Muscle of leg (tissue), 11 donors: ENCODE results near the gene TMEM231. TPM values are rescaled to one million over a fixed set of nuclear protein-coding genes. Genes with fewer than 3 reads are reported as not detected.

ENCODE experiments used
- DNase-seq: peaks from one replicate; pipeline ENCODE4 v3.0.0; 2013
- H3K27ac ChIP-seq: one replicate; pipeline ENCODE4 v1.5.1; 2013; ENCODE audit warnings: mild to moderate bottlenecking, low read length, control low read depth
- H3K27me3 ChIP-seq: one replicate; pipeline ENCODE4 v1.6.1; 2013; ENCODE audit warnings: low read length; ENCODE audit not compliant: control insufficient read depth, insufficient read depth
- H3K36me3 ChIP-seq: one replicate; pipeline ENCODE4 v1.6.1; 2013; ENCODE audit warnings: low read length; ENCODE audit not compliant: control insufficient read depth, insufficient read depth
- H3K4me1 ChIP-seq: one replicate; pipeline ENCODE4 v1.6.1; 2013; ENCODE audit warnings: low read length; ENCODE audit not compliant: control insufficient read depth, insufficient read depth
- H3K4me3 ChIP-seq: one replicate; pipeline ENCODE4 v1.5.1; 2013; ENCODE audit warnings: low read length, control low read depth
- H3K9me3 ChIP-seq: replicated peaks from 2 replicates; pipeline ENCODE4 v1.6.1; 2013; ENCODE audit warnings: low read depth, low read length; ENCODE audit not compliant: control insufficient read depth
- WGBS: methylation state at CpG from one replicate; pipeline ENCODE4 v1.1.5; 2013; ENCODE audit warnings: missing lambda C conversion rate; ENCODE audit not compliant: insufficient coverage; 5-methylcytosine and 5-hydroxymethylcytosine counted together
- polyA plus RNA-seq, 8 donors: library from polyadenylated mRNA; unstranded; fragments of 120-200 nt; gene quantifications; one replicate each; pipeline versions ENCODE4 v1.2.1 to v1.2.3, GENCODE V29; 2013; ENCODE audit warnings: inconsistent platforms in 1 of 8, low replicate concordance in 1 of 8; ENCODE audit not compliant: insufficient read length in 8 of 8, insufficient read depth in 1 of 8
- total RNA-seq: library from RNA; stranded (reverse); fragments of 120-200 nt; gene quantifications from one replicate; pipeline ENCODE4 v1.2.4, GENCODE V29; 2013

TMEM231 gene
- total and polyA plus RNA-seq, 9 donors: 6.2 to 9.1 (median 8.0) TPM

GRCh38 chr16:75570396-75571065 lies 14.5 kb upstream of the TMEM231 start:
- Histone ChIP-seq H3K4me3 (no peak overlapping the region), H3K27me3 (no peaks in the 10 kb centered on the region), H3K9me3 (no peaks in the 10 kb centered on the region), H3K36me3 (peaks cover 76% of the 10 kb centered on the region), H3K4me1 (peaks cover 15% of the 10 kb centered on the region), H3K27ac (no peak overlapping the region)
- 58% methylated on average over 3 of the region's 5 CpGs for WGBS
- DNase-seq: peak; percentile 36

DNA sequence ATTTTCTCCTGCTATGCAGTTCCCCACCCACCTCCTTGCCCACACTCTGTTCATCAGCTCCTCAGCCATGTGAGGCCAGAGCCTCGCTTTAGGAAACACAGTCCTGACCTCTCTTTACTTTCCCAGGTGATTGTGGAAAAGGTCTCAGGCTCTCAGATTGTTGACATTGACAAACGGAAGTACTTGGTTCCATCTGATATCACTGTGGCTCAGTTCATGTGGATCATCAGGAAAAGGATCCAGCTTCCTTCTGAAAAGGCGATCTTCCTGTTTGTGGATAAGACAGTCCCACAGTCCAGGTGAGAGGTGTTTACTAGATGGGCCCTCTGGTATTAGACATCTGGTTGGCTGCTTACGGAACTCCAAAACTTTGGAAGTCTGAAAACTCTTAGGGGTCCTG lies 11.9 kb upstream of the TMEM231 start:
- Histone ChIP-seq H3K4me3 (no peak overlapping the region), H3K4me1 (peaks cover 20% of the 10 kb centered on the region), H3K36me3 (peaks cover 53% of the 10 kb centered on the region), H3K9me3 (no peaks in the 10 kb centered on the region), H3K27ac (no peak overlapping the region), H3K27me3 (no peaks in the 10 kb centered on the region)
- DNase-seq: no peak
- WGBS: 89% methylated on average over 4 of the region's 4 CpGs

- no peaks in the 10 kb centered on the region for H3K9me3 ChIP-seq
- whole genome bisulfite sequencing: 2% methylated on average over 28 of the region's 32 CpGs
- H3K36me3 ChIP-seq: peaks cover 42% of the 10 kb centered on the region
- H3K27ac ChIP-seq: peak overlapping the region; percentile 17
- H3K27me3 ChIP-seq: no peaks in the 10 kb centered on the region
- peak; percentile 28 for DNase-seq
- H3K4me3 ChIP-seq: peak overlapping the region; percentile 95
- H3K4me1 ChIP-seq: peaks cover 20% of the 10 kb centered on the region
Measured at GRCh38 chr16:75566758-75567255, 10.8 kb upstream of the TMEM231 start.

DNA sequence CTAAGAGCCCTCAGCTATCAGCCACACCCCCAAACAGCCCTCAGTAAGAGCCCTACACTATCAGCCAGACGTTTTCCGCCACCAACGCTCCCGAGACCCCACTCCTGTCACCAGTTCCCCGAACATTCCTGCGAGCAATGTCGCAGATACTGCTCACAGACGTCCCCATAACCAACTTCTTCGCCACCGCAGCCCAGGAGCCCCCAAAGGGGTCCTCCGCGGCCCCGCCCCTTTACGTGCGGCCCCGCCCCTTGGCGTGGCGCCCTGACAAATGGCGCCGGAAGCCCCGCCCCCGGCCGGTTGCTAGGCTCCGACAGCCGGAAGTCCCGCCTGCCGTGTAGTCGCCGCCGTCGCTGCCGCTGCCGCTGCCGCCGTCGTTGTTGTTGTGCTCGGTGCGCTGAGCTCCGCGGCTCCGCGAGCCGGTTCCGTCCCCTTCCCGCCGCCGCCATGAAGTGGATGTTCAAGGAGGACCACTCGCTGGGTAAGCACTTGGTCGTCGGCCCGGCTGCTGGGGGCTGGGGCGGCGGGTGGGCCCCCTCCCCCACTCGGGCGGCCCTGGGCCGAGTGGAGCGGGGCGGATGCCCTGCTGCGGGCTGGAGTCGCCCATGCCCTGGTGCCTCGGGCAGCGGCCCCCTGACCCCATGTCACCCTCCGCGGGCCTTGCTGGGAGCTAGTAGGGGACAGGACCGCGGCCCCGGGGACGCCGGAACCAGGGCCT lies 10.1 kb upstream of the TMEM231 start, which contains the start of gene GABARAPL2:
TSS of gene GABARAPL2 (plus strand) at position 340 of the 718 bp plus-strand sequence. CDS start at position 448, 108 bp downstream.
- peaks cover 20% of the 10 kb centered on the region for H3K4me1 ChIP-seq
- H3K27ac ChIP-seq: peak within 1 kb of the TSS; percentile 74
- H3K36me3 ChIP-seq: peaks cover 37% of the 10 kb centered on the region
- peak; percentile 89 for DNase-seq
- H3K9me3 ChIP-seq: no peaks in the 10 kb centered on the region
- peak within 1 kb of the TSS; percentile 95 for H3K4me3 ChIP-seq
- H3K27me3 ChIP-seq: no peaks in the 10 kb centered on the region
- WGBS: under 1% methylated on average over 68 of the region's 69 CpGs

- H3K27ac ChIP-seq: peak overlapping the region; percentile 74
- DNase-seq: no peak
- H3K4me3 ChIP-seq: peak overlapping the region; percentile 95
- H3K9me3 ChIP-seq: no peaks in the 10 kb centered on the region
- peaks cover 32% of the 10 kb centered on the region for H3K36me3 ChIP-seq
- peaks cover 20% of the 10 kb centered on the region for H3K4me1 ChIP-seq
- no peaks in the 10 kb centered on the region for H3K27me3 ChIP-seq
- WGBS: 3% methylated on average over 9 of the region's 15 CpGs
Measured at GRCh38 chr16:75565640-75566039, 9.6 kb upstream of the TMEM231 start.

- Histone ChIP-seq H3K9me3 (no peaks in the 10 kb centered on the region), H3K36me3 (no peaks in the 10 kb centered on the region), H3K27ac (peak overlapping the region; percentile 70), H3K27me3 (no peaks in the 10 kb centered on the region), H3K4me1 (peaks cover 18% of the 10 kb centered on the region), H3K4me3 (no peak overlapping the region)
- 67% methylated on average over 3 of the region's 10 CpGs for WGBS
- peak; percentile 79 for DNase-seq
Measured at GRCh38 chr16:75559564-75560372, 3.7 kb upstream of the TMEM231 start.

GRCh38 chr16:75558846-75559401 lies 2.9 kb upstream of the TMEM231 start:
- Histone ChIP-seq H3K4me3 (no peak overlapping the region), H3K36me3 (no peaks in the 10 kb centered on the region), H3K9me3 (no peaks in the 10 kb centered on the region), H3K27me3 (no peaks in the 10 kb centered on the region), H3K27ac (no peak overlapping the region), H3K4me1 (peaks cover 18% of the 10 kb centered on the region)
- WGBS: 95% methylated on average over 2 of the region's 2 CpGs
- DNase-seq: no peak

GRCh38 chr16:75556431-75556950 lies 439 bp upstream of the TMEM231 start:
- Histone ChIP-seq H3K36me3 (no peaks in the 10 kb centered on the region), H3K9me3 (no peaks in the 10 kb centered on the region), H3K27me3 (no peaks in the 10 kb centered on the region), H3K4me1 (peaks cover 18% of the 10 kb centered on the region), H3K27ac (peak overlapping the region; percentile 91), H3K4me3 (peak overlapping the region; percentile 58)
- WGBS: 19% methylated on average over 12 of the region's 16 CpGs
- DNase-seq: no peak

GRCh38 chr16:75555213-75555706 lies 792 bp downstream of the TMEM231 start:
- Histone ChIP-seq H3K4me3 (peak overlapping the region; percentile 58), H3K9me3 (no peaks in the 10 kb centered on the region), H3K27me3 (no peaks in the 10 kb centered on the region), H3K4me1 (peaks cover 18% of the 10 kb centered on the region), H3K36me3 (no peaks in the 10 kb centered on the region), H3K27ac (peak overlapping the region; percentile 91)
- DNase-seq: peak; percentile 96
- whole genome bisulfite sequencing: 0% methylated on average over 22 of the region's 26 CpGs
